ENCODE measurements around the gene WFIKKN2. TPM values are rescaled to one million over a fixed set of nuclear protein-coding genes. Genes with fewer than 3 reads are reported as not detected.

Gene WFIKKN2
- total and polyA plus RNA-seq, 2 of the 13 experiments (the other 11 are each of a cell fraction or from before 2014, with no cell fraction given) = not detected

- TF ChIP-seq AHR (CRISPR knock-in tag; IDR thresholded peaks at IDR 0.05) (peak; percentile 99), JDP2 (CRISPR knock-in tag; IDR thresholded peaks at IDR 0.05; ENCODE audit: borderline replicate concordance) (no peak; the same call in 1 of the 2 replicates), HOXA5 (CRISPR knock-in tag; IDR thresholded peaks at IDR 0.05) (peak; percentile 97), ZFP36L1 (CRISPR knock-in tag; IDR thresholded peaks at IDR 0.05) (no peak), NCOA1 (CRISPR knock-in tag; IDR thresholded peaks at IDR 0.05) (peak; percentile 88; the same call in 1 of the 2 replicates), FOXM1 (CRISPR knock-in tag; IDR thresholded peaks at IDR 0.05) (peak; percentile 46; the same call in 1 of the 2 replicates), YY1 (IDR thresholded peaks at IDR 0.05; ENCODE audit: insufficient read depth, insufficient replicate concordance, low read depth, low read length) (peak; percentile 87), TIGD3 (CRISPR knock-in tag; IDR thresholded peaks at IDR 0.05; ENCODE audit: borderline replicate concordance) (peak; percentile 71; the same call in 1 of the 2 replicates), RORA (CRISPR knock-in tag; IDR thresholded peaks at IDR 0.05) (no peak), ATF7 (IDR thresholded peaks at IDR 0.05) (no peak), ATF7 (CRISPR knock-in tag; IDR thresholded peaks at IDR 0.05) (peak; percentile 72), ZUFSP (CRISPR knock-in tag; IDR thresholded peaks at IDR 0.05; ENCODE audit: borderline replicate concordance) (no peak), POLR2A (IDR thresholded peaks at IDR 0.05; ENCODE audit: insufficient read depth in 1 of 2, low read depth in 2 of 2, low read length in 2 of 2) (peak; percentile 99 to 100), ZNF512 (CRISPR knock-in tag; IDR thresholded peaks at IDR 0.05) (no peak), GATAD1 (CRISPR knock-in tag; IDR thresholded peaks at IDR 0.05) (peak; percentile 72), SALL1 (CRISPR knock-in tag; IDR thresholded peaks at IDR 0.05) (peak; percentile 93), SRF (IDR thresholded peaks at IDR 0.05; ENCODE audit: low read depth, low read length) (peak; percentile 37; the same call in 1 of the 2 replicates), ZBTB8A (CRISPR knock-in tag; IDR thresholded peaks at IDR 0.05; ENCODE audit: borderline replicate concordance, low read depth) (peak; percentile 68; the same call in 1 of the 2 replicates), PTBP1 (IDR thresholded peaks at IDR 0.05; ENCODE audit: low read depth, low read length, poor library complexity, severe bottlenecking) (no peak), ZFYVE20 (CRISPR knock-in tag; IDR thresholded peaks at IDR 0.05; ENCODE audit: borderline replicate concordance, low read depth) (peak; percentile 98), TBP (CRISPR knock-in tag; IDR thresholded peaks at IDR 0.05) (peak; percentile 70; the same call in 1 of the 2 replicates), TAF1 (CRISPR knock-in tag; IDR thresholded peaks at IDR 0.05) (peak; percentile 99), SMYD3 (CRISPR knock-in tag; IDR thresholded peaks at IDR 0.05) (peak; percentile 93), MLX (CRISPR knock-in tag; IDR thresholded peaks at IDR 0.05) (peak; percentile 62), MIER2 (CRISPR knock-in tag; IDR thresholded peaks at IDR 0.05) (0 out of 2 replicates have a peak, but pooled peaks have one; percentile 21), KDM5B (CRISPR knock-in tag; IDR thresholded peaks at IDR 0.05; ENCODE audit: borderline replicate concordance) (peak; percentile 90), BRCA1 (CRISPR knock-in tag; IDR thresholded peaks at IDR 0.05) (peak; percentile 94)
These were observed 31.0 kb downstream of the WFIKKN2 start, which contains the start of gene TOB1 (continued) for GRCh38 chr17:50866261-50866949.
